Activated CD8-positive, alpha-beta T cell treated with anti-CD3 and anti-CD28 coated beads for 36 hours (primary cell): ENCODE measurements around the gene POP7. TPM values are rescaled to one million over a fixed set of nuclear protein-coding genes. Genes with fewer than 3 reads are reported as not detected.

Experiments used
- ATAC-seq: fragments of 200-7000 bp; cut with Tn5 transposase; one replicate; pipeline ENCODE4 v1.10.0; 2021; ENCODE audit warnings: mild to moderate bottlenecking, moderate library complexity
- CTCF ChIA-PET: fragments of 350-600 bp; sonication (Branson Sonifier 250); formaldehyde crosslinking; loops from one replicate; lab custom pipeline; 2021; ENCODE audit warnings: antibody characterized with exemption; lab: Charles Lee
- POLR2A ChIA-PET: fragments of 350-600 bp; sonication (Branson Sonifier 250); formaldehyde crosslinking; loops from one replicate; lab custom pipeline; 2021; ENCODE audit warnings: antibody characterized with exemption; lab: Charles Lee
- DNase-seq: peaks from one replicate; pipeline ENCODE4 v3.0.0-alpha.2; 2020
- H3K27ac Mint-ChIP-seq: one replicate; pipeline ENCODE4 v1.8.0; 2021; ENCODE audit warnings: mild to moderate bottlenecking, mixed read lengths
- H3K27me3 Mint-ChIP-seq: one replicate; pipeline ENCODE4 v1.8.0; 2021; ENCODE audit warnings: mixed read lengths
- H3K36me3 Mint-ChIP-seq: one replicate; pipeline ENCODE4 v1.8.0; 2021; ENCODE audit warnings: low read depth, mixed read lengths
- H3K4me1 Mint-ChIP-seq: one replicate; pipeline ENCODE4 v1.8.0; 2021; ENCODE audit warnings: low read depth, mixed read lengths
- H3K4me3 Mint-ChIP-seq: one replicate; pipeline ENCODE4 v1.8.0; 2021; ENCODE audit warnings: mild to moderate bottlenecking, moderate library complexity, mixed read lengths
- H3K9me3 Mint-ChIP-seq: one replicate; pipeline ENCODE4 v1.8.0; 2021; ENCODE audit warnings: mixed read lengths
- CTCF ChIP-seq: fragments of 200-600 bp; IDR thresholded peaks from one replicate; pipeline ENCODE4 v1.8.0; 2022; ENCODE audit warnings: antibody characterized with exemption, mild to moderate bottlenecking
- intact Hi-C: fragments of 100-400 bp; cut with micrococcal nuclease; formaldehyde crosslinking; loops from one replicate; pipeline ENCODE4 v1.10.0; 2022
- total RNA-seq, 2 experiments: library from RNA; stranded (reverse); gene quantifications; one replicate each; pipeline ENCODE4 v1.2.3, GENCODE V29; 2021

Gene POP7
- total RNA-seq, 2 experiments from 2014 or later: 47.4 to 48.1 TPM

- Mint-ChIP-seq H3K36me3 (peaks cover 31% of the 10 kb centered on the region), H3K9me3 (no peaks in the 10 kb centered on the region), H3K27me3 (no peaks in the 10 kb centered on the region), H3K27ac (peak overlapping the region; percentile 42), H3K4me1 (peaks cover 32% of the 10 kb centered on the region), H3K4me3 (no peak overlapping the region)
- intact Hi-C loops: loop anchor here (10.0 kb wide), 1 partner anchor 75 kb away; the partner anchor contains the start of gene PCOLCE
- no peak for TF ChIP-seq CTCF
- ChIA-PET CTCF (interaction anchor here (0.7 to 10.9 kb wide), 5 partner anchors 11 to 197 kb away, joined by 3 to 105 read pairs (median 4); partner anchors contain the start of gene MOSPD3), POLR2A (interaction anchor here (0.8 to 7.7 kb wide), 5 partner anchors 11 to 54 kb away, joined by 3 to 94 read pairs (median 3); partner anchors contain the start of gene GIGYF1)
- ATAC-seq (no peak), DNase-seq (no peak)
Observed at GRCh38 chr7:100679927-100680575, 25.9 kb upstream of the POP7 start.

DNA sequence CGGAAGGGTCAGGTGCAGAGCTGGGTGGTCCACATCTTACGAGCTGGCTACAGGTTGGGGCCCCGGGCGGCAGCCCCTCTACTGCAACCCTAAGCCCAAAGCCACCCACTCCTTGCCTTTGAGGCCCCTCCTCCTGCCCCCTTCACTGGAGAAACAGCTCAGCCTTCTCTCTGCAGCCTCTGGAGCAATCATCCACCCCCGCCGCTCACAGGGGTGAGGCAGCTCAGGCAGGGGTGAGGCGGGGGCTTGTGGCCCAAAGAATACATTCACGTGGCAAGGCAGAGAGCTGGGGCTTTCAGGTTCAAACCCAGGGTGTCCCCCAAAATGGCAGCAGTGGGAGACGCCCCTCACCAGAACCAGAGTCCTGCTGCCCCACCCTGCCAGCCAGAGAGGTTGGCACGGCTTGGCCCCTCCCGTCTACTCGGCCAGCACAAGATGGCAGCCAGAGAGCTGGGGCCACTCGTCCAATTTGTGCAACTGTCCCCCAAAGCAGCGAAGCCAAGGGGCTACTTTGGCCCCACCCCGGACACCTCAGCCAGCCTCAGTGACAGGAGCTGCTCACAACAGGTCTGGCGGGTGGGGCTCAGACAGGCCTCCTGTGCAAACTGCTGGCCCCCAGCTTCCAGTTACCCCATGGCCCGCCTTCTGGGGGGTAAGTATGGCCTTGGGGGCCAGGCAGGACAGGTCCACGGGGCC is 25.2 kb upstream of the POP7 start:
- Mint-ChIP-seq H3K4me1 (peaks cover 32% of the 10 kb centered on the region), H3K27me3 (no peaks in the 10 kb centered on the region), H3K27ac (peak overlapping the region; percentile 42), H3K36me3 (peaks cover 34% of the 10 kb centered on the region), H3K4me3 (no peak overlapping the region), H3K9me3 (no peaks in the 10 kb centered on the region)
- DNase-seq (peak; percentile 18), ATAC-seq (no peak)
- no peak for TF ChIP-seq CTCF
- intact Hi-C loops: no loop called here
- CTCF ChIA-PET: interaction anchor here (0.7 to 10.9 kb wide), 5 partner anchors 10 to 198 kb away, joined by 3 to 105 read pairs (median 4); partner anchors contain the start of gene MOSPD3
- POLR2A ChIA-PET: interaction anchor here (0.8 to 7.7 kb wide), 6 partner anchors 10 to 54 kb away, joined by 3 to 94 read pairs (median 3); partner anchors contain the start of gene GIGYF1

GRCh38 chr7:100681491-100682227 is 24.3 kb upstream of the POP7 start:
- DNase-seq (no peak), ATAC-seq (no peak)
- Mint-ChIP-seq H3K36me3 (peaks cover 30% of the 10 kb centered on the region), H3K9me3 (no peaks in the 10 kb centered on the region), H3K4me3 (no peak overlapping the region), H3K4me1 (peaks cover 29% of the 10 kb centered on the region), H3K27me3 (no peaks in the 10 kb centered on the region), H3K27ac (peak overlapping the region; percentile 38)
- ChIA-PET POLR2A (interaction anchor here (0.8 to 7.7 kb wide), 5 partner anchors 10 to 69 kb away, joined by 3 to 94 read pairs (median 5); partner anchors contain the start of genes GIGYF1 and MOSPD3), CTCF (interaction anchor here (1.6 to 10.9 kb wide), 3 partner anchors 9 to 98 kb away, joined by 3 to 105 read pairs (median 9); no protein-coding TSS in a partner anchor)
- TF ChIP-seq CTCF: no peak
- intact Hi-C loops: no loop called here

- DNase-seq: peak; percentile 24
- Mint-ChIP-seq H3K27ac (no peak overlapping the region), H3K4me3 (no peak overlapping the region), H3K36me3 (peaks cover 25% of the 10 kb centered on the region), H3K27me3 (no peaks in the 10 kb centered on the region), H3K9me3 (no peaks in the 10 kb centered on the region), H3K4me1 (peaks cover 25% of the 10 kb centered on the region)
- POLR2A ChIA-PET: interaction anchor here (0.8 to 2.7 kb wide), 6 partner anchors 10 to 70 kb away, joined by 3 to 22 read pairs (median 4); partner anchors contain the start of genes MOSPD3 and POP7
- CTCF ChIA-PET: interaction anchor here (0.8 to 10.9 kb wide), 4 partner anchors 9 to 213 kb away, joined by 3 to 105 read pairs (median 4); partner anchors contain the start of gene POP7
- no peak for TF ChIP-seq CTCF
- ATAC-seq: peak; percentile 24
- intact Hi-C loops: no loop called here
Observed at GRCh38 chr7:100682228-100682741, 23.6 kb upstream of the POP7 start.
